ENCODE measurements around the gene ALK. TPM values are rescaled to one million over a fixed set of nuclear protein-coding genes. Genes with fewer than 3 reads are reported as not detected.

ALK gene
- total RNA-seq, 4 donors from 2014 or later: 0.08 to 0.40 (median 0.28) TPM

DNA sequence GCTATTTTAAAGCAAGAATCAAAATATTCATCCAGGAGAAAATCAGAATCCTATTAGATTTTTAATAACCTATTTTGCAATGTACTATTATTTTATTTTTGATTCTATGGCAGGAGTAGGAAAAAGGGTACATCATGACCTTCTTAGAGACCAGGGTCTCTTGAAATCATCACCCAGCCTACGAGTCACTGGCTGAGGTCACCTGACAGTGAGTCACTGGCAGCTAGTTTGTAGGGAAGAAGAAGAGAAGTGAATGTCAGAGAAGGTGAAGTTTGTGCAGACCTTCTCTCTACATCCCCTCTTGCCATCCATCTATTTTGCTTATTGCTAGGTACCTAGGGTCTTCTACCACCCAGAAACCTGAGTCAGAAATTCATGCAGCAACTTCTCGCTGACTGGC, 144.2 kb downstream of the ALK start:
- DNase-seq: no peak
- Histone ChIP-seq H3K27ac (no peak overlapping the region), H3K9me3 (no peaks in the 10 kb centered on the region), H3K36me3 (no peaks in the 10 kb centered on the region), H3K4me3 (replicated peaks in 1 of 3) (no peak overlapping the region), H3K27me3 (no peaks in the 10 kb centered on the region), H3K4me1 (peaks cover 0 to 5% of the 10 kb centered on the region in 2 donors)
- TF ChIP-seq, protein P1, sequence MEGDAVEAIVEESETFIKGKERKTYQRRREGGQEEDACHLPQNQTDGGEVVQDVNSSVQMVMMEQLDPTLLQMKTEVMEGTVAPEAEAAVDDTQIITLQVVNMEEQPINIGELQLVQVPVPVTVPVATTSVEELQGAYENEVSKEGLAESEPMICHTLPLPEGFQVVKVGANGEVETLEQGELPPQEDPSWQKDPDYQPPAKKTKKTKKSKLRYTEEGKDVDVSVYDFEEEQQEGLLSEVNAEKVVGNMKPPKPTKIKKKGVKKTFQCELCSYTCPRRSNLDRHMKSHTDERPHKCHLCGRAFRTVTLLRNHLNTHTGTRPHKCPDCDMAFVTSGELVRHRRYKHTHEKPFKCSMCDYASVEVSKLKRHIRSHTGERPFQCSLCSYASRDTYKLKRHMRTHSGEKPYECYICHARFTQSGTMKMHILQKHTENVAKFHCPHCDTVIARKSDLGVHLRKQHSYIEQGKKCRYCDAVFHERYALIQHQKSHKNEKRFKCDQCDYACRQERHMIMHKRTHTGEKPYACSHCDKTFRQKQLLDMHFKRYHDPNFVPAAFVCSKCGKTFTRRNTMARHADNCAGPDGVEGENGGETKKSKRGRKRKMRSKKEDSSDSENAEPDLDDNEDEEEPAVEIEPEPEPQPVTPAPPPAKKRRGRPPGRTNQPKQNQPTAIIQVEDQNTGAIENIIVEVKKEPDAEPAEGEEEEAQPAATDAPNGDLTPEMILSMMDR (IDR thresholded peaks at IDR 0.05): no peak
- no peak for TF ChIP-seq POLR2A (IDR thresholded peaks at IDR 0.05)
- intact Hi-C loops (cut with DNase I): no loop called here
- 68 to 74% methylated on average over 2 of the region's 2 CpGs for WGBS, 2 donors

DNA sequence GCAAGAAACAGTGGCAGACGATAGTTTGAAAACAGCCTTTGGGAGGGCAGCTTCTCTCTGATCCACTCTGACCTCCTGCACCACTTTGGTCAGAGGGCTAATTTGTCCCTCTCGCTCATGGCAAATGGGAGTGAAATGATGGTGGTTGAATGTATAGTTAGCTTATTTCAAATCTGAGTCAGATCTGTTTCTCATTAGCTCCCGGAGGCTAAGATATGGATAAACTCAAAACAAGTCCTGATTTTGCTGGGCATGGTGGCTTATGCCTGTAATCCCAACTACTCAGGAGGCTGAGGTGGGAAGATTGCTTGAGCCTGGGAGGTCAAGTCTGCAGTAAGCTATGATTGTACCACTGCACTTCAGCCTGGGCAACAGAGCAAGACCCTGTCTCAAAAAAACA, 145.0 kb downstream of the ALK start:
- H3K27ac ChIP-seq: no peak overlapping the region
- H3K4me1 ChIP-seq: no peaks in the 10 kb centered on the region
- no peaks in the 10 kb centered on the region for H3K36me3 ChIP-seq
- DNase-seq: no peak
- TF ChIP-seq POLR2A (IDR thresholded peaks at IDR 0.05): no peak
- TF ChIP-seq, protein P1 (IDR thresholded peaks at IDR 0.05): no peak
- 77 to 93% methylated on average over 2 of the region's 3 CpGs for WGBS, 2 donors
- no peak overlapping the region for H3K4me3 ChIP-seq (replicated peaks in 1 of 3)
- intact Hi-C loops (cut with DNase I): no loop called here
- no peaks in the 10 kb centered on the region for H3K27me3 ChIP-seq
- no peaks in the 10 kb centered on the region for H3K9me3 ChIP-seq

DNA sequence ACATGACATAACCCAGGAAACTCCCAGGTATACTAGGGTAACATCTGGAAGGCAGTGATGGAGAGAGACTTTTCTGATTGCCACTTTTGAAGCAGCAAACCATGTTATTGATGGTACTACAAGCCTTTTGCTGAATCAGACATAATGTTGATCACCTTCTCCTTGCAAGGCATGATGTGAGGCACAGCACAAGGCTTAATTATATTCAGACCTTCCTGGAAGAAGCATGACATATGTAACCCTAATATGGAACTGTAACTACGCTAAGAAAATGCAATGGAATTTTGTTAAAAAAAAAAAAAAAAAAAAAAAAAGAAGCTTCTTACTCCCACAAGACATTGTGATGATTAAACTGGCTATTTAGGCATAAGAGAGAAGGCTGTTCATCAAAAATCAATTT, 145.4 kb downstream of the ALK start:
- H3K4me1 ChIP-seq: no peaks in the 10 kb centered on the region
- WGBS, 2 donors: 55 to 77% methylated on average over 1 of the region's 1 CpG
- H3K36me3 ChIP-seq: no peaks in the 10 kb centered on the region
- no peak for TF ChIP-seq POLR2A (IDR thresholded peaks at IDR 0.05)
- TF ChIP-seq, protein P1 (IDR thresholded peaks at IDR 0.05): no peak
- no peaks in the 10 kb centered on the region for H3K9me3 ChIP-seq
- no peak overlapping the region for H3K27ac ChIP-seq
- no peak overlapping the region for H3K4me3 ChIP-seq (replicated peaks in 1 of 3)
- H3K27me3 ChIP-seq: no peaks in the 10 kb centered on the region
- intact Hi-C loops (cut with DNase I): no loop called here
- no peak for DNase-seq

DNA sequence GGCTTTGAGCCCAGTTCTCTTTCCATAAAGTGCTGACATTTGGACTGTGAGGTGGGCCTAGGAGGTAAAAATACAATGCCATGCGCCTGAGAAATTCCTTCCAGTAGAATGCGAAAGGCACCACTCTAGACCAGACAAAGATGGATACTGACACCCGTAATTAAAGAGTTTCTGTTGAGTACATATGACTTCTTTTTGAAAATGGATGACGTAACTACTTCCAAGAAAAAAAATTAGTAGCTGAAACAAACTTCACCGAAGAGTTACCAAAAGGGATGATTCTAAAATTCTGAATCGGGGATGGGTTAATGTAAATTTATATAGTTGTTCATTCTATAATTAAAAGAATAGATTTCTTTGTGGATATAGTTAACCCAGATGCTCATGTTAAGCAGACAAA, 146.8 kb downstream of the ALK start:
- WGBS, 2 donors: 93 to 96% methylated on average over 6 of the region's 6 CpGs
- no peaks in the 10 kb centered on the region for H3K4me1 ChIP-seq
- DNase-seq: no peak

DNA sequence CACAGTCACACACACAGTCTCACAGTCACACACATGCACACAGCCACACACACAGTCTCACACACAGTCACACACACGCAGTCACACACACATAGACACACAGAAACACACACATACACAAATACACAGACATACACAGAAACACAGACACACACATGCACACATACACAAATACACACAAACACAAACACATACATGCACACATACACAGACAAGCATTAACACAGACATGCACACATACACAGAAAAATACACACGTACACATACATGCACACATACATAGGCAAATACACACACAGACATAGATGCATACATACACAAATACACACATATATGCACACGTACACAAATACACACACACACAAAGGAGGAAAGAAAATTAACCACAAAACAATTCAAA, 150.5 kb downstream of the ALK start:
- Histone ChIP-seq H3K36me3 (no peaks in the 10 kb centered on the region), H3K27me3 (no peaks in the 10 kb centered on the region), H3K4me1 (no peaks in the 10 kb centered on the region), H3K4me3 (replicated peaks in 1 of 3) (no peak overlapping the region), H3K27ac (no peak overlapping the region), H3K9me3 (no peaks in the 10 kb centered on the region)
- TF ChIP-seq, protein P1 (IDR thresholded peaks at IDR 0.05): no peak
- no peak for TF ChIP-seq POLR2A (IDR thresholded peaks at IDR 0.05)
- no peak for DNase-seq
- 95 to 98% methylated on average over 3 of the region's 3 CpGs for WGBS, 2 donors
- intact Hi-C loops (cut with DNase I): no loop called here

More for the DNA sequence above, 146.8 kb downstream of the ALK start:
- H3K27me3 ChIP-seq: no peaks in the 10 kb centered on the region
- TF ChIP-seq, protein P1 (IDR thresholded peaks at IDR 0.05): no peak
- TF ChIP-seq POLR2A (IDR thresholded peaks at IDR 0.05): no peak
- no peak overlapping the region for H3K4me3 ChIP-seq (replicated peaks in 1 of 3)
- intact Hi-C loops (cut with DNase I): no loop called here
- H3K9me3 ChIP-seq: no peaks in the 10 kb centered on the region
- H3K27ac ChIP-seq: no peak overlapping the region
- no peaks in the 10 kb centered on the region for H3K36me3 ChIP-seq

Measured in thyroid gland (tissue), 4 donors.